Measurements from ENCODE around the gene PTPRE.

Gene PTPRE

DNA sequence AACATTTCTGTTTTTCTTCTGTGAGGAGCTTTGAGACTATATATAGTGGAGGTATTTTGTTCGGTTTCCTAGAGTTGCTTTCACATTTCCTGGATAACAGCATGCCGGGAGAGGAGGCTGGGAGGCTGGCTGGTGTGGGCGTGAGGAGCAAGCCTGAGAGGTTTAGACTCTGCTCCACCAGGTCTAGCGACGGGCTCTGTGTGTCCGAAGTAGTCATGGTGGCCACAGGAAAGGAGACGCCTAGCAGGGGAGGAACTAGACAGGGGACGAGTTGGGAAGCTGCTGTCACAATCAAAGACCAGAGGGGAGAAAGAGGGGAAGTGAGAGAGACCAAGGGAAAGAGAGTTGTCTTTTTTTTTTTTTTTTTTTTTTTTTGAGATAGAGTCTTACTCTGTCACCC lies 19.6 kb downstream of the PTPRE start:
- no peak for DNase-seq (ENCODE audit: low spot score)

DNA sequence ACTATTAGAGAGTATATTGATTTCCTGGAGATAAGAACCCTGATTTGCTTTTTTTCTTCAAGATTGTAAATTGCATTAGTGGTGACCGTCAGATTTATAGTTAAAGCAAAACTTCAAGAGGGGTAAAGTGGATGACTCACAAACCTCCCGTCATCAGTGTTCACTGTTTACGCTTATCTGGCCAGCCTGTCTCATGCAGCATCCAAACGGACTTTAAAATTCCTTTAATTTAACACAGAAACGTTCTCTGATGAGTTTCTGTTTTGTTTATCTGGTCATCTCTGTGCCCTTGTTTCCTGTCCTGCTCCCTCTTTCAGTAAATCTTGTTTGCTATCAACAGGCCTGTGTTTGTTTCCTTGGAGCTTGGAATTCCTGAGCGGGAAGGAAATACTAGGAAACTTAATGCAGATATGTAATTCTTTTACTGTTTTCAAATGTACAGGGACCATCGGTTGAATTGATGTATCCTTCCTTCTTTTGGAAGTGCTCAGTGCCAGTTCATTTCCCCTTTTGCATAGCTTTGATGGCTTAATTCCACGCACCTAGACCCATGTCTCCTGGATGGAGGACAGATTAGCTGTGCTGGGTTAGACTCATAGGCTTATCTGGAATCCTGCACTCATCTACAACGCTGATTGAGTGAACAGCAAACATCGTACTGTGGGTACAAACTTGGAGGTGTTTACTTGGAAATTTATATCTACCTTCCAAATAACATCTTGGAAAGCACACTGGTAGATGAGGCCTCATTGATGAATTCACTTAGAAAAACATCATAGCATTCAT lies 21.3 kb downstream of the PTPRE start:
- DNase-seq (ENCODE audit: low spot score) = no peak

DNA sequence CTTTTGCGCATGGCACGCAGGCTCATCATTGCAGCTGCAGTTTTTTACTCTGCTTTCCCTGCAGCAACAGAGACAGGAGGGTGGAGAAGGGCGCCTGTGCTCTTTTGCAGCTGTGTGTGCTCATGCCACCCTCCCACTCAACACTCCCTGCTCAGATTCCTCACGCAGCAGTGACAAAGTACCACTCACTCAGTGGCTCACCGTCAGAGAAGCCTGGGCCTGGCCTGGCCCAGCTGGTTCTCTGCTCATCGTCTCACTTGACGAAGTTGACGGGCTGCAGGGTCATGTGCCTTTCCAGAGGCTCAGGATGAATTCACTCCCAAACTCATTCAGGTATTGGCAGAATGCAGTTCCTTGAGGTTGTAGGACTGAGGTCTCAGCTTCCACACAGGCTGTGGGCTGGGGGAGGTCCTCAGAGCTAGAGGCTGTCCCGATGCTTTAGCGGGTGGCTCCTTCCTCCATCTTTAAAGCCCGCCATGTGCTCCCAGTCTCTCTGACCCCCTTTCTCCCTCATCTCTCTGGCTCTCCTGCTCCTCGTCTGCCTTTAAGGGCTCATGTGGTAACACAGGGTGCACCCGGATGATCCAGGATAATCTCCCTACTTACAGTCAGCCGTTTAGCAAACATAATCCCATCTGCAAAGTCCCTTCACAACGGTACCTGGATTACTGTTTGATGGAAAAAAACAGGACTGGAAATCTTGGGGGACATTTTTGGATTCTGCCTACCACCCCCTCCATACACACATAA lies 25.8 kb downstream of the PTPRE start:
- no peak for DNase-seq (ENCODE audit: low spot score)

GRCh38 chr10:127933271-127933670 lies 26.4 kb downstream of the PTPRE start:
- no peak for DNase-seq (ENCODE audit: low spot score)

DNA sequence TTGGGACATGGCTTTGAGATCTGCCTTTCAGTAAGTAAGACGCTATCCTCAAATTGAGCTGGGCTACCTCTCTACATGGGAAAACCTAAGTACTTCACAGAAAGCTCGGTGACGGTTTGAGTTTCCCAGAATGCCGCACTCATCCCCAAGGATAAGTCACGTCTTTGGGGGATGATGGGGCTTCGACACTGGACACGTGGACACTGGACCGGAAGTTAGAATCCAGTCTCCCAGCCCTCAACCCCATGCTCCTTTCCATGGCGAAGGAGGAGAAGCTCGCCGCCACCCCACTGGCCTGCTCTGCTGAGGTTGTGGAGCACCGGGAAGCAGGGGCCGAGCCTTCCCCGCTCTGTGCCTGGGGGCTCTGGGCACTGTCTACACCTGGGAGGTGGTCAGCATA lies 27.5 kb downstream of the PTPRE start:
- DNase-seq (ENCODE audit: low spot score) = no peak

DNA sequence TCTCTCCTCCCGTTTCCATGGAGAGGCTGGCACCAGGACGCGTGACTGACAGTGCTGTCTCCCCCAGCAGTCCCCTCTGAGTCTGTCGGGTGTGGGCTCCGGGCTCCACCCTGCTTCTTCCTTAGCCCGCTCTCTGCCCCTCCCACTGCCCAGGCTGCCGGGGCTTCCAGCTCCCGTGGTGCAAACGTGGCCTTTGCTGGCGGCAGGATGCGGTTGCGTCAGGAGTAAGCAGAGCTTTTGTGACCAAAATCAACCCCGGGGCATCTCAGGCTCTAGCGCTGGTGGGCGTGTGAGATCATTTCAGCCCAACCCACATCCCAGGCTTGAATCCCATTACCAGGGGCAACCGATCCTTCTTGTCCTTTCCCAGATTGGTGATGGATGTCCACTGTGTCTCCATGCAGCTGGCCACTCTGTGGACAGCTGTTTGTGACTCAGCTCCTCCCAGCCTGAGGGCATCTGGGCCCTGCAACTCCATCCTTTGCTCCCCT lies 28.2 kb downstream of the PTPRE start:
- no peak for DNase-seq (ENCODE audit: low spot score)

- DNase-seq (ENCODE audit: low spot score) = no peak
Observed at GRCh38 chr10:127937069-127937468, 30.2 kb downstream of the PTPRE start.

GRCh38 chr10:127937915-127938463 lies 31.1 kb downstream of the PTPRE start:
- DNase-seq (ENCODE audit: low spot score) = no peak

DNA sequence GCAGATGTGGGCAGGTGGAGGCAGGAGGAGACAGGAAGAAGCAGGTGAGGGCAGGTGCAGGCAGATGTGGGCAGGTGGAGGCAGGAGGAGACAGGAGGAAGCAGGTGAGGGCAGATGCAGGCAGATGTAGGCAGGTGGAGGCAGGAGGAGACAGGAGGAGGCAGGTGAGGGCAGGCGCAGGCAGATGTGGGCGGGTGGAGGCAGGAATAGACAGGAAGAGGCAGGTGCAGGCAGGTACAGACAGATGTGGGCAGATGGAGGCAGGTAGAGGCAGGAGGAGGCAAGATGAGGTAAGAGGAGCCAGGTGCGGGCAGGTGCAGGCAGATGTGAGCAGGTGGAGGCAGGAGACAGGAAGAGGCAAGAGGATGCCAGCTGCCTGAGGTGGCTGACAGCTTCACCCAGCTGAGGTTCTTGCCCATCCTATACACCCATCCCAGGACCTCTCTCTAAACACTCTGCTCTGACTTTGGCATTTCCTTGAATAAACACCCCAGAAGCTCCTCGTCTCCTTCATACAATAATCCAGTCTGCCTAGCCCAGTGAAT lies 33.0 kb downstream of the PTPRE start:
- DNase-seq (ENCODE audit: low spot score) = no peak

DNA sequence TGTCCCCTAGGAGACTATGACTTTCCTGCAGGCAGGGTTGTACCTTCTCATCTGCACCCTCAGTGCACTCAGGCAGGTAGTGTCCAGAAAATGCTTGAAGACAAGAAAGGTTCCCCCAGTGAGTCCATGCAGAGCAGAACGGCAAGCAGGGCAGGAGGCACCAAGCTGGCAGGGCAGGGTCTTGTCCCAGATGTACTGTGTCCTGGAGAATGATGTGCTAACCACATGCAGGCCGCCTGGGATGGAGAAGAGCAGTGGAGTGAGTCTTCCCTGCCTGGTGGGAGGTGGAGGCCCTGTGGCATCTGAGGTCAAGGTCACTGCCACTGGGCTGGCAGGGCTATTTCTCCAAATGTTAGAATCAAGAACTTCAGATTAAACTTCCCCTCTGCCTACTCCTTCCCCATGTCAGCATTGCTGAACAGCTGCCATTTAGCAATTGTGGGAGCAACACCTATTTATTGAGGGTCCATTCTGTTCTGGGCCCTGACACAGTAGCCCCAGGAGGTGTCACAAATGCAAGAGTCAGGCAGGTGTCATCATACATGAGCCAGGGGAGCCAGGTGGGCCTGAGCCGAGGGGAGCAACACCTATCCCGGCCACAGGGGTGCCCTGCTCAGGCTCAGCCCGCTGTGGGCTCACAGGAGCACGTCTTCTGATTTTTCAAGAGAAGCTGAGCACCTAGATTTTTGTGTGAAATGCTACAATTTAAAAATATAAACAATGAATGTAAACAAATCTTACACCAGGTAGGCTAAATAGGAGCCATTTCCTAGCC lies 34.1 kb downstream of the PTPRE start:
- no peak for DNase-seq (ENCODE audit: low spot score)

DNA sequence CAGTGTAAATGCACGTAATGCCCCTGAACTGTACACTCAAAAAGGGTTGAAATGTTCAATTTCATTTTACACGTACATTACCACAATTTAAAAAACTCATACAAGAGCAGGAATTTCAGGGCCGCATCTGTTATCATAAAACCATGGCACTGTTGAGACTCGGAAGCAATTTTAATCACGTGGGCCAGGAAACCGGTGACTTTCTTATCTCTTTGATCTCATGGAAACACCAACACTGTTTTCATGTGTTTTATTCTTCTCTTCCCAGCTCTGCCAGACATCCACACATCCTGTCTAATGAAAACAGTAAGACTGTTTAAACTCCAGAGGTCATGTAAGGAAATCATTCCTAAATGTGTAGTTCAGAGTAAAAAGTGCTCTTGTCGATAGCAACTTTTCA lies 35.9 kb downstream of the PTPRE start:
- no peak for DNase-seq (ENCODE audit: low spot score)

GRCh38 chr10:127943336-127943910 lies 36.5 kb downstream of the PTPRE start:
- no peak for DNase-seq (ENCODE audit: low spot score)

GRCh38 chr10:127944256-127944655 lies 37.4 kb downstream of the PTPRE start:
- DNase-seq (ENCODE audit: low spot score) = no peak

DNA sequence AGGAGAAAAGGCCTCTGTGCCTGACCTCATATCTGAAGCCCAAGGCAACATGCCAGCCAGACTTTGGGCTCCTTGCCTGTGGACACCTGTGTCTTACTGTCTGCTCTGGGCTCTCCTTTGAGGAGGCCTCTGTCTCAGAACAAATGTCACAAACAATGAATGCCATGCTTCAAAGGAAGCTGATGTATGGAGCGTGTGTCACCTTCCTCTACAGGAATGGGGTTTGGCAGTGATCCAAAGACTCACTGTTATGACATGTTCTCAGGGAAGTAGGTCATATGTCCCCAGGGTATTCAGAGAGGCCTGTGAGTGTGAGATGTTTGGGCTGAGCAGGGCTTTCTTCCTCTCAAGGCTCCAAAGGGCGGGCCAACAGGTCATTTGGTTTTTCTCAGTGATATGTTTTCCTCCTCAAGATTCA lies 38.4 kb downstream of the PTPRE start:
- DNase-seq (ENCODE audit: low spot score) = no peak

DNA sequence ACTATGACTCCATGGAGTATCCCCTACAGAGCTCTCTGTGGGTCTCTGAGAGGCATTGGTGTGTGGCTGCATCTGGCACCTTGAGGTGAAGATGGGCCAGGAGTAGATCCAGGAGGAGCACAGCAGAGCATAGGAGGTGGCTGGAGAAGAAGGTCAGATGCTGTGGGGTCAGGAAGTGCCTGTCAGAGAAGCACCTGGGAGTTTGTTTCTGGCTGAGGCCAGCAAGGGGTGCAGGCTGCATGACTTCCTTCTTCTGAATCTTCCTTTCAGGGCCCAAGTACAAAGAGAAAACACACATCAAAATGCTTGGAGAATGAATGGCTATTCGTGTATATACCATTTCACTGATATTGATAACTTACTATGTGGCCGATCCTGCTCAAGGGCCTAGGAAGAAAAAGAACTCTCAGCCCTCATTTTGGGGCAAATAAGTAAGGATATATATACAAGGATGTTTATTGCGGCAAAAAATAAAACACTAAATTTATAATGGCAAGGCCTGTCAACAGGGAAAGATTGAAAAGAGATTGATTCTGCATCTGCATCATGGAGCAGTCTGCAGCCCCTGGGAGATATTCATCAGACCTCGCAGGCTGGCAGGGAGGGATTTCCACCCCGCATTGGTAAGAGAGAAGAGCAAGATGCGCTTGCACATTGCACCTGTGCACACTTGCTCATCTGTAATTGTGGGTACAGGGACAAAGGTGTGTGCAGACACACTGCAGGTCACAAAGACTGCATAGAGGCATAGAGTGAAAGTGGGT lies 39.2 kb downstream of the PTPRE start:
- DNase-seq (ENCODE audit: low spot score) = no peak

DNA sequence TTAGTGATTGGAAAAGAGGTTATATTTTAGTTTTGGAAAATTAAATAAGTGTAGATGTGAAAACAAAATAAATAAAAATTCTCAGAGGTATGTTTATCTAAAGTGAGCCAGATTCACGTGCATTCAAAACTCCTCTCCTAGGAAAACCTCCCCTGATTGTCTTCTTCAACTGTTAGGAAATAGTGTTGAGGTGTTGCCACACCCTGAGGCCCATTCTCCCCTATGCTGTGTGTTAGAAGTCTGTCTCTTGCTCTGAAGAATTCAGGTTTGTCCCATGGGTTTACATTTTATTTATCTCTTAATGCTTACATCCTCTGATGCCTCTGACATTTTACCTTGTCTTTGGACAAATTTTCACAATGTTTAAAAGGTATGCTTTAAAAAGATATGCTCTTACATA lies 40.3 kb downstream of the PTPRE start:
- no peak for DNase-seq (ENCODE audit: low spot score)

GRCh38 chr10:127948791-127949190 lies 41.9 kb downstream of the PTPRE start:
- no peak for DNase-seq (ENCODE audit: low spot score)

GRCh38 chr10:127949831-127950230 lies 42.9 kb downstream of the PTPRE start:
- no peak for DNase-seq (ENCODE audit: low spot score)

- no peak for DNase-seq (ENCODE audit: low spot score)
Observed at GRCh38 chr10:127951861-127952574, 45.1 kb downstream of the PTPRE start.

DNA sequence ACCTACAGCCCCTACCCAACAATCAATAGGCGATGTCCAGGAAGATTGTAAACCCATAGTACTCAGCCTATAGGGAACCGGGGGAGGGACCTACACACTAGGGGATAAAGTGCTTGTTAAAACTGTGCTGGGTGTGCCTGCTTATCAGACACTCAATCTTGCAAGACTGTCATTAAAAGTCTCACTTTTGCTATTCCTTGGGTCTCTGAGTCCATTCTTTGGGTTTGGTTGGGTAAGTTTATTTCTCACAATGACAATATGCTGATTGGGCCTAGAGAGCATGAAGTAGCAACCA lies 45.6 kb downstream of the PTPRE start:
- DNase-seq (ENCODE audit: low spot score) = no peak
